T-cell (primary cell): ENCODE results near the gene XRCC6. TPM values are rescaled to one million over a fixed set of nuclear protein-coding genes. Genes with fewer than 3 reads are reported as not detected.
"Not testable (repeated sequence)": the region's sequence is repeated elsewhere in the genome, so short reads cannot be mapped to it uniquely, and the experiment has no call there.

Source experiments
- ATAC-seq, 4 experiments: fragments of 200-7000 bp in 3 of 4; fragments of 150-1000 bp in 1 of 4; cut with Tn5 transposase; replicated peaks in 1 of 4; 1 replicate in 3 of 4; 2 replicates in 1 of 4; pipeline ENCODE4 v1.10.0; 2021; ENCODE audit warnings: moderate library complexity in 3 of 4, mild to moderate bottlenecking in 2 of 4, moderate number of reproducible peaks in 1 of 4
- CTCF ChIA-PET, 2 donors: fragments of 300-600 bp; sonication (Branson Sonifier 250); formaldehyde crosslinking; loops; one replicate each; lab custom pipeline; 2022; ENCODE audit warnings: antibody characterized with exemption in 2 of 2; lab: Charles Lee
- POLR2A ChIA-PET, 2 donors: fragments of 300-600 bp; sonication (Branson Sonifier 250); formaldehyde crosslinking; loops; one replicate each; lab custom pipeline; 2022; ENCODE audit warnings: antibody characterized with exemption in 2 of 2; lab: Charles Lee
- DNase-seq, 35 experiments: peaks; one replicate each; pipeline versions ENCODE4 v3.0.0 to v3.0.0-alpha.2; 2013 to 2023
- H3K27ac ChIP-seq: one replicate; pipeline ENCODE4 v1.5.1; 2013; ENCODE audit warnings: low read length
- H3K27me3 ChIP-seq, 2 experiments: replicated peaks in 1 of 2; 1 replicate in 1 of 2; 2 replicates in 1 of 2; pipeline versions ENCODE4 v1.6.1 to v1.7.0; 2013; ENCODE audit warnings: low read length in 1 of 2, mixed read lengths in 1 of 2; ENCODE audit not compliant: control insufficient read depth in 2 of 2, insufficient read depth in 2 of 2; ENCODE audit errors: extremely low read depth in 1 of 2
- H3K36me3 ChIP-seq, 2 donors: 1 replicate in 1 of 2; 2 replicates in 1 of 2; pipeline versions ENCODE4 v1.6.1 to v1.7.0; 2013; ENCODE audit warnings: low read length in 1 of 2; ENCODE audit not compliant: control insufficient read depth in 2 of 2, insufficient read depth in 1 of 2; ENCODE audit errors: extremely low read depth in 1 of 2
- H3K4me1 ChIP-seq, 2 experiments: 1 replicate in 1 of 2; 2 replicates in 1 of 2; pipeline versions ENCODE4 v1.6.1 to v1.7.0; 2013; ENCODE audit warnings: low read length in 2 of 2, mixed read lengths in 1 of 2; ENCODE audit not compliant: insufficient read depth in 2 of 2, control insufficient read depth in 1 of 2; ENCODE audit errors: extremely low read depth in 1 of 2
- H3K4me3 ChIP-seq, 2 donors: 1 replicate in 1 of 2; 2 replicates in 1 of 2; pipeline versions ENCODE4 v1.5.1 to v1.7.0; 2013; ENCODE audit warnings: mild to moderate bottlenecking in 2 of 2, low read length in 1 of 2, moderate library complexity in 1 of 2; ENCODE audit not compliant: control insufficient read depth in 1 of 2; ENCODE audit errors: extremely low read depth in 1 of 2
- H3K9me3 ChIP-seq: 2 replicates; pipeline ENCODE4 v1.7.0; 2013
- H3K27ac Mint-ChIP-seq, 2 donors: one replicate each; pipeline ENCODE4 v1.8.0; 2020 to 2021; ENCODE audit warnings: mild to moderate bottlenecking in 2 of 2, mixed read lengths in 2 of 2
- H3K27me3 Mint-ChIP-seq, 2 donors: one replicate each; pipeline ENCODE4 v1.8.0; 2021 to 2022; ENCODE audit warnings: mixed read lengths in 2 of 2
- H3K36me3 Mint-ChIP-seq: one replicate; pipeline ENCODE4 v1.8.0; 2021; ENCODE audit warnings: mixed read lengths
- H3K4me1 Mint-ChIP-seq, 3 donors: one replicate each; pipeline ENCODE4 v1.8.0; 2020 to 2022; ENCODE audit warnings: mixed read lengths in 3 of 3, mild to moderate bottlenecking in 1 of 3
- H3K4me3 Mint-ChIP-seq, 3 donors: one replicate each; pipeline ENCODE4 v1.8.0; 2020 to 2022; ENCODE audit warnings: mild to moderate bottlenecking in 3 of 3, mixed read lengths in 3 of 3, moderate library complexity in 3 of 3
- H3K9me3 Mint-ChIP-seq, 3 donors: one replicate each; pipeline ENCODE4 v1.8.0; 2020 to 2022; ENCODE audit warnings: mixed read lengths in 3 of 3
- WGBS: methylation state at CpG from one replicate; pipeline ENCODE4 v1.1.5; 2013; ENCODE audit warnings: missing lambda C conversion rate; ENCODE audit not compliant: insufficient coverage; 5-methylcytosine and 5-hydroxymethylcytosine counted together
- total RNA-seq, 35 experiments: library from RNA in 6 of 35; stranded (reverse) in 6 of 35; fragments of 120-200 nt in 1 of 35; gene quantifications; one replicate each; pipeline versions ENCODE4 v1.2.1 to v1.2.4 and lab custom pipeline; 2013 to 2026

XRCC6 gene
- total RNA-seq, 5 donors from 2014 or later (not counting 1 experiment from before 2014, with no cell fraction given) = 159 to 174 (median 168) TPM

- not testable (repeated sequence) for ATAC-seq, DNase-seq, H3K27ac ChIP-seq, H3K27me3 Mint-ChIP-seq, H3K36me3 ChIP-seq, H3K27me3 ChIP-seq, H3K9me3 ChIP-seq, H3K36me3 Mint-ChIP-seq, H3K4me3 ChIP-seq, H3K9me3 Mint-ChIP-seq
- WGBS = 88% methylated on average over 4 of the region's 11 CpGs
- ChIA-PET CTCF (interaction anchor here in 1 of 2 donors (0.7 to 2.5 kb wide), 2 partner anchors 12 to 20 kb away, joined by 4 to 12 read pairs; partner anchors contain the start of gene MEI1), POLR2A (interaction anchor here (0.5 to 1.0 kb wide), 2 partner anchors 12 to 344 kb away, joined by 3 read pairs; no protein-coding TSS in a partner anchor)
- Mint-ChIP-seq H3K27ac (peak overlapping the region in 1 of 2 donors; percentile 94), H3K4me1 (peaks cover 42 to 51% (median 46%) of the 10 kb centered on the region in 3 donors), H3K4me3 (peak overlapping the region; percentile 91 to 97 (median 96))
- H3K4me1 ChIP-seq = peaks cover 9 to 46% of the 10 kb centered on the region in 2 experiments
These were observed 65.8 kb downstream of the XRCC6 start for GRCh38 chr22:41686890-41687289.

- peaks cover 36 to 45% (median 39%) of the 10 kb centered on the region in 3 donors for H3K4me1 Mint-ChIP-seq
These were observed 66.8 kb downstream of the XRCC6 start for GRCh38 chr22:41687901-41688364.

GRCh38 chr22:41688365-41689211 is 67.5 kb downstream of the XRCC6 start, which contains the start of gene SNU13:
Gene SNU13, minus strand, starts transcription at chr22:41688867. Its CDS starts 71 bp downstream, at chr22:41688796.
- no peaks in the 10 kb centered on the region for H3K27me3 ChIP-seq
- CTCF ChIA-PET = interaction anchor here in 1 of 2 donors (0.6 to 2.5 kb wide), 10 partner anchors 9 to 402 kb away, joined by 3 to 12 read pairs (median 4); partner anchors contain the start of genes MEI1, NDUFA6 and TEF
- peaks cover 34 to 42% (median 39%) of the 10 kb centered on the region in 3 donors for H3K4me1 Mint-ChIP-seq
- H3K4me3 ChIP-seq = peak within 1 kb of the TSS; percentile 99 to 100
- H3K4me3 Mint-ChIP-seq = peak within 1 kb of the TSS; percentile 91 to 97 (median 96)
- ATAC-seq (peak; percentile 95 to 98 (median 98)), DNase-seq (peak; percentile 85 to 97 (median 91))
- peak within 1 kb of the TSS; percentile 99 for H3K27ac ChIP-seq
- H3K36me3 ChIP-seq = peaks cover 2 to 8% of the 10 kb centered on the region in 2 donors
- POLR2A ChIA-PET = interaction anchor here (0.6 to 1.2 kb wide), 6 partner anchors 10 to 759 kb away, joined by 3 to 13 read pairs (median 4); no protein-coding TSS in a partner anchor
- H3K4me1 ChIP-seq = peaks cover 9 to 36% of the 10 kb centered on the region in 2 experiments
- H3K27me3 Mint-ChIP-seq = no peaks in the 10 kb centered on the region
- H3K9me3 ChIP-seq = no peaks in the 10 kb centered on the region
- no peaks in the 10 kb centered on the region for H3K36me3 Mint-ChIP-seq
- WGBS = under 1% methylated on average over 50 of the region's 62 CpGs
- peak within 1 kb of the TSS; percentile 94 to 98 for H3K27ac Mint-ChIP-seq
- H3K9me3 Mint-ChIP-seq = no peaks in the 10 kb centered on the region

More at GRCh38 chr22:41687901-41688364, 66.8 kb downstream of the XRCC6 start:
- H3K36me3 ChIP-seq = peaks cover 0 to 4% of the 10 kb centered on the region in 2 donors
- peak overlapping the region; percentile 99 for H3K27ac ChIP-seq
- peak overlapping the region; percentile 94 to 98 for H3K27ac Mint-ChIP-seq
- peak overlapping the region; percentile 91 to 97 (median 96) for H3K4me3 Mint-ChIP-seq
- POLR2A ChIA-PET = interaction anchor here (0.8 to 1.0 kb wide), 2 partner anchors 13 to 253 kb away, joined by 3 to 4 read pairs; no protein-coding TSS in a partner anchor
- H3K9me3 Mint-ChIP-seq = no peaks in the 10 kb centered on the region
- peak in 7 of 35 experiments; percentile 4 to 41 (median 14) for DNase-seq
- H3K9me3 ChIP-seq = no peaks in the 10 kb centered on the region
- H3K27me3 Mint-ChIP-seq = no peaks in the 10 kb centered on the region
- peak overlapping the region; percentile 99 to 100 for H3K4me3 ChIP-seq
- no peaks in the 10 kb centered on the region for H3K27me3 ChIP-seq
- 0% methylated on average over 7 of the region's 20 CpGs for WGBS
- ATAC-seq = peak; percentile 5 to 18 (median 11)
- CTCF ChIA-PET = interaction anchor here in 1 of 2 donors (1.0 to 2.5 kb wide), 4 partner anchors 9 to 253 kb away, joined by 3 to 12 read pairs (median 4); no protein-coding TSS in a partner anchor
- no peaks in the 10 kb centered on the region for H3K36me3 Mint-ChIP-seq
- H3K4me1 ChIP-seq = peaks cover 9 to 41% of the 10 kb centered on the region in 2 experiments

- WGBS = 100% methylated on average over 2 of the region's 3 CpGs
- H3K4me1 ChIP-seq = peaks cover 9 to 36% of the 10 kb centered on the region in 2 experiments
- POLR2A ChIA-PET = no interaction called here
- CTCF ChIA-PET = interaction anchor here in 1 of 2 donors (0.9 kb wide), 1 partner anchor 250 kb away, joined by 3 read pairs; no protein-coding TSS in a partner anchor
- H3K27me3 ChIP-seq = no peaks in the 10 kb centered on the region
- peaks cover 11 to 18% of the 10 kb centered on the region in 2 donors for H3K36me3 ChIP-seq
- no peaks in the 10 kb centered on the region for H3K27me3 Mint-ChIP-seq
- no peak for ATAC-seq
- H3K9me3 Mint-ChIP-seq = no peaks in the 10 kb centered on the region
- no peaks in the 10 kb centered on the region for H3K36me3 Mint-ChIP-seq
- H3K4me1 Mint-ChIP-seq = peaks cover 29 to 35% (median 32%) of the 10 kb centered on the region in 3 donors
- H3K9me3 ChIP-seq = no peaks in the 10 kb centered on the region
- no peak overlapping the region for H3K4me3 ChIP-seq
- H3K27ac ChIP-seq = peak overlapping the region; percentile 29
- no peak for DNase-seq
- peak overlapping the region; percentile 91 to 97 (median 96) for H3K4me3 Mint-ChIP-seq
- H3K27ac Mint-ChIP-seq = peak overlapping the region; percentile 79 to 98
These were observed 69.4 kb downstream of the XRCC6 start for GRCh38 chr22:41690476-41690875.

- Mint-ChIP-seq H3K9me3 (no peaks in the 10 kb centered on the region), H3K4me3 (no peak overlapping the region), H3K27ac (no peak overlapping the region), H3K4me1 (peaks cover 14 to 19% (median 15%) of the 10 kb centered on the region in 3 donors), H3K27me3 (peaks cover 0 to 1% of the 10 kb centered on the region in 2 donors), H3K36me3 (no peaks in the 10 kb centered on the region)
- POLR2A ChIA-PET = no interaction called here
- no peak for DNase-seq
- H3K27me3 ChIP-seq = no peaks in the 10 kb centered on the region
- CTCF ChIA-PET = no interaction called here
- WGBS = 94% methylated on average over 2 of the region's 2 CpGs
- ATAC-seq = no peak
- H3K9me3 ChIP-seq = no peaks in the 10 kb centered on the region
- no peak overlapping the region for H3K27ac ChIP-seq
- peaks cover 11 to 18% of the 10 kb centered on the region in 2 donors for H3K36me3 ChIP-seq
- no peak overlapping the region for H3K4me3 ChIP-seq
- peaks cover 2 to 19% of the 10 kb centered on the region in 2 experiments for H3K4me1 ChIP-seq
These were observed 74.1 kb downstream of the XRCC6 start for GRCh38 chr22:41695211-41695610.
